Astrocyte (in vitro differentiated cells and primary cell): ENCODE measurements around the gene WSCD1. TPM values are rescaled to one million over a fixed set of nuclear protein-coding genes. Genes with fewer than 3 reads are reported as not detected.

ENCODE experiments used
- DNase-seq: peaks from one replicate; pipeline ENCODE4 v3.0.0-alpha.2; 2010; ENCODE audit warnings: low read depth
- FAIRE-seq: peaks from 2 replicates; lab custom pipeline; 2011; peaks lifted over from hg19 to GRCh38; lab: Jason Lieb, UNC
- H2AFZ ChIP-seq: 2 replicates; pipeline ENCODE4 v1.6.0; 2012; ENCODE audit warnings: low read depth, low read length, inconsistent platforms
- H3K27ac ChIP-seq: 2 replicates; pipeline ENCODE4 v1.5.1; 2011; ENCODE audit warnings: low read depth, low read length, inconsistent platforms
- H3K27me3 ChIP-seq: 2 replicates; pipeline ENCODE4 v1.6.0; 2011; ENCODE audit warnings: low read length, inconsistent platforms; ENCODE audit not compliant: insufficient read depth
- H3K36me3 ChIP-seq: 2 replicates; pipeline ENCODE4 v1.5.1; 2011; ENCODE audit warnings: low read length, inconsistent platforms; ENCODE audit not compliant: insufficient read depth
- H3K4me1 ChIP-seq: 2 replicates; pipeline ENCODE4 v1.5.1; 2011; ENCODE audit warnings: low read length, inconsistent platforms; ENCODE audit not compliant: insufficient read depth
- H3K4me2 ChIP-seq: 2 replicates; pipeline ENCODE4 v1.6.0; 2012; ENCODE audit warnings: low read length, inconsistent platforms
- H3K4me3 ChIP-seq: 2 replicates; pipeline ENCODE4 v1.5.1; 2011; ENCODE audit warnings: low read depth, mild to moderate bottlenecking, low read length, inconsistent platforms; ENCODE audit not compliant: insufficient read depth
- H3K79me2 ChIP-seq: 2 replicates; pipeline ENCODE4 v1.6.0; 2012; ENCODE audit warnings: mild to moderate bottlenecking, low read length, inconsistent platforms; ENCODE audit not compliant: insufficient read depth
- H3K9ac ChIP-seq: 2 replicates; pipeline ENCODE4 v1.6.0; 2012; ENCODE audit warnings: mild to moderate bottlenecking, low read length, inconsistent platforms
- H3K9me3 ChIP-seq: 2 replicates; pipeline ENCODE4 v1.5.1; 2012; ENCODE audit warnings: low read depth, mild to moderate bottlenecking, low read length, inconsistent platforms; ENCODE audit not compliant: insufficient read depth
- H4K20me1 ChIP-seq: 2 replicates; pipeline ENCODE4 v1.6.0; 2012; ENCODE audit warnings: low read length, inconsistent platforms; ENCODE audit not compliant: insufficient read depth
- H3K27ac Mint-ChIP-seq: one replicate; pipeline ENCODE4 v1.8.0; 2021; ENCODE audit warnings: mild to moderate bottlenecking, mixed read lengths; ENCODE audit not compliant: unreplicated experiment
- H3K27me3 Mint-ChIP-seq: one replicate; pipeline ENCODE4 v1.8.0; 2021; ENCODE audit warnings: low read depth, mixed read lengths; ENCODE audit not compliant: unreplicated experiment
- H3K36me3 Mint-ChIP-seq: one replicate; pipeline ENCODE4 v1.8.0; 2021; ENCODE audit warnings: low read depth, mixed read lengths; ENCODE audit not compliant: unreplicated experiment
- H3K4me1 Mint-ChIP-seq: one replicate; pipeline ENCODE4 v1.8.0; 2021; ENCODE audit warnings: low read depth, mixed read lengths; ENCODE audit not compliant: unreplicated experiment
- H3K4me3 Mint-ChIP-seq: one replicate; pipeline ENCODE4 v1.8.0; 2021; ENCODE audit warnings: mild to moderate bottlenecking, moderate library complexity, mixed read lengths; ENCODE audit not compliant: unreplicated experiment
- H3K9me3 Mint-ChIP-seq: one replicate; pipeline ENCODE4 v1.8.0; 2021; ENCODE audit warnings: mild to moderate bottlenecking, mixed read lengths; ENCODE audit not compliant: unreplicated experiment
- EZH2 ChIP-seq: IDR thresholded peaks from 2 replicates; pipeline ENCODE4 v1.6.1; 2012; ENCODE audit warnings: mild to moderate bottlenecking, low read length, inconsistent platforms; ENCODE audit not compliant: insufficient read depth
- total RNA-seq: library from RNA; stranded (reverse); gene quantifications from 2 replicates; pipeline ENCODE4 v1.2.1, GENCODE V29; 2021
- TF ChIP-seq, protein P1 (sequence below): IDR thresholded peaks from 2 replicates; pipeline ENCODE4 v1.5.1; 2011; ENCODE audit warnings: low read depth, mild to moderate bottlenecking, inconsistent platforms, low read length, moderate library complexity; ENCODE audit not compliant: insufficient read depth

Gene WSCD1
- total RNA-seq, 1 donor from 2014 or later: 3.9 TPM

- Mint-ChIP-seq H3K36me3 (no peaks in the 10 kb centered on the region), H3K27me3 (peaks cover 41% of the 10 kb centered on the region), H3K4me3 (no peak overlapping the region), H3K9me3 (no peaks in the 10 kb centered on the region), H3K27ac (no peak overlapping the region), H3K4me1 (no peaks in the 10 kb centered on the region)
- Histone ChIP-seq H3K27ac (no peak overlapping the region), H3K4me2 (no peak overlapping the region), H3K9me3 (no peaks in the 10 kb centered on the region), H3K4me1 (no peaks in the 10 kb centered on the region), H3K79me2 (no peaks in the 10 kb centered on the region), H3K9ac (no peak overlapping the region), H3K27me3 (peaks cover 10% of the 10 kb centered on the region), H3K36me3 (no peaks in the 10 kb centered on the region), H3K4me3 (no peak overlapping the region), H2AFZ (no peak overlapping the region), H4K20me1 (peaks cover 5% of the 10 kb centered on the region)
- FAIRE-seq (no peak), DNase-seq (no peak)
- TF ChIP-seq, protein P1, sequence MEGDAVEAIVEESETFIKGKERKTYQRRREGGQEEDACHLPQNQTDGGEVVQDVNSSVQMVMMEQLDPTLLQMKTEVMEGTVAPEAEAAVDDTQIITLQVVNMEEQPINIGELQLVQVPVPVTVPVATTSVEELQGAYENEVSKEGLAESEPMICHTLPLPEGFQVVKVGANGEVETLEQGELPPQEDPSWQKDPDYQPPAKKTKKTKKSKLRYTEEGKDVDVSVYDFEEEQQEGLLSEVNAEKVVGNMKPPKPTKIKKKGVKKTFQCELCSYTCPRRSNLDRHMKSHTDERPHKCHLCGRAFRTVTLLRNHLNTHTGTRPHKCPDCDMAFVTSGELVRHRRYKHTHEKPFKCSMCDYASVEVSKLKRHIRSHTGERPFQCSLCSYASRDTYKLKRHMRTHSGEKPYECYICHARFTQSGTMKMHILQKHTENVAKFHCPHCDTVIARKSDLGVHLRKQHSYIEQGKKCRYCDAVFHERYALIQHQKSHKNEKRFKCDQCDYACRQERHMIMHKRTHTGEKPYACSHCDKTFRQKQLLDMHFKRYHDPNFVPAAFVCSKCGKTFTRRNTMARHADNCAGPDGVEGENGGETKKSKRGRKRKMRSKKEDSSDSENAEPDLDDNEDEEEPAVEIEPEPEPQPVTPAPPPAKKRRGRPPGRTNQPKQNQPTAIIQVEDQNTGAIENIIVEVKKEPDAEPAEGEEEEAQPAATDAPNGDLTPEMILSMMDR: no peak
- no peak for TF ChIP-seq EZH2
These were observed 5.7 kb downstream of the WSCD1 start for GRCh38 chr17:6075845-6076244.

DNA sequence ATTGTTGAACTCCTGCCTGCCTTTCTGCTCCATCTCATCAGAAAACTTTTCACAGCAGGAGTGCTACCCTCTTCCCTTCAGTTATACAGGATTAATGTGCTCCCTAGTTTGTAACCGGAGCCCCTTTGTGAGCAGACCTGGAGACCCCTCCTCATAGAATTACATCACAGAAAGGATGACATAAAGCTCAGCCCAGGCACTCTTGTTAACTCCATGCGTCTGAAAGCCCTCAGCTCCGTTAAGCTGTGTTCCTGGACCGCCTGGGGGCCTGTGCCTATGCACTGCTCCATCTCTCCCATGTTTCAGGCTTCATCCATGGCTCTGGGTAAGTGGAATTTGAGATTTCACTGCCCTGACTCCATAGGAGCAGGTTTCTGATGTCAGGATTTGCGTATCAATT lies 7.6 kb downstream of the WSCD1 start:
- Histone ChIP-seq H3K27ac (no peak overlapping the region), H3K9ac (no peak overlapping the region), H2AFZ (no peak overlapping the region), H3K79me2 (no peaks in the 10 kb centered on the region), H3K27me3 (no peaks in the 10 kb centered on the region), H3K4me2 (no peak overlapping the region), H3K4me3 (no peak overlapping the region), H3K4me1 (no peaks in the 10 kb centered on the region), H4K20me1 (no peaks in the 10 kb centered on the region), H3K9me3 (no peaks in the 10 kb centered on the region), H3K36me3 (no peaks in the 10 kb centered on the region)
- Mint-ChIP-seq H3K27me3 (peaks cover 44% of the 10 kb centered on the region), H3K36me3 (no peaks in the 10 kb centered on the region), H3K4me1 (no peaks in the 10 kb centered on the region), H3K27ac (no peak overlapping the region), H3K9me3 (no peaks in the 10 kb centered on the region), H3K4me3 (no peak overlapping the region)
- TF ChIP-seq EZH2: no peak
- TF ChIP-seq, protein P1: no peak
- FAIRE-seq: no peak
- DNase-seq: no peak

GRCh38 chr17:6078458-6078871 lies 8.3 kb downstream of the WSCD1 start:
- H2AFZ ChIP-seq: no peak overlapping the region
- no peak overlapping the region for H3K27ac ChIP-seq
- no peaks in the 10 kb centered on the region for H3K9me3 ChIP-seq
- Mint-ChIP-seq H3K4me1 (no peaks in the 10 kb centered on the region), H3K27ac (peak overlapping the region; percentile 78), H3K9me3 (no peaks in the 10 kb centered on the region), H3K4me3 (no peak overlapping the region), H3K36me3 (no peaks in the 10 kb centered on the region), H3K27me3 (peaks cover 45% of the 10 kb centered on the region)
- H3K79me2 ChIP-seq: no peaks in the 10 kb centered on the region
- H3K36me3 ChIP-seq: no peaks in the 10 kb centered on the region
- FAIRE-seq (no peak), DNase-seq (no peak)
- no peak for TF ChIP-seq EZH2
- TF ChIP-seq, protein P1: no peak
- no peak overlapping the region for H3K4me2 ChIP-seq
- H4K20me1 ChIP-seq: no peaks in the 10 kb centered on the region
- no peak overlapping the region for H3K9ac ChIP-seq
- peaks cover 4% of the 10 kb centered on the region for H3K27me3 ChIP-seq
- no peak overlapping the region for H3K4me3 ChIP-seq
- H3K4me1 ChIP-seq: no peaks in the 10 kb centered on the region
